HEK293 (cell line): ENCODE measurements around the gene CCHCR1.

Source experiments
- CTCF ChIA-PET: fragments of 350-600 bp; formaldehyde crosslinking; extraction: SDS; loops from one replicate; lab custom pipeline; 2021; ENCODE audit warnings: antibody characterized with exemption; lab: Yijun Ruan, JAX
- POLR2A ChIA-PET: fragments of 300-600 bp; formaldehyde crosslinking; extraction: SDS; loops from one replicate; lab custom pipeline; 2020; ENCODE audit warnings: antibody characterized with exemption, inconsistent platforms; lab: Yijun Ruan, JAX
- H3K27ac ChIP-seq: fragments of 200-500 bp; sonication (Bioruptor generic); 2 replicates; pipeline ENCODE4 v1.5.1; 2014; ENCODE audit warnings: low read depth, low read length, control low read depth, inconsistent platforms; ENCODE audit errors: extremely low read depth
- H3K36me3 ChIP-seq, 2 experiments: fragments of 200-500 bp in 1 of 2; sonication (Bioruptor generic) in 1 of 2; 1 replicate in 1 of 2; 2 replicates in 1 of 2; pipeline ENCODE4 v1.5.1; 2014 to 2017; ENCODE audit warnings: inconsistent platforms in 2 of 2, low read length in 2 of 2; ENCODE audit not compliant: control insufficient read depth in 2 of 2, insufficient read depth in 1 of 2
- H3K4me1 ChIP-seq: fragments of 200-500 bp; sonication (Bioruptor generic); 2 replicates; pipeline ENCODE4 v1.5.1; 2014; ENCODE audit warnings: mild to moderate bottlenecking, low read length, inconsistent platforms; ENCODE audit not compliant: control insufficient read depth, insufficient read depth
- H3K4me3 ChIP-seq: 2 replicates; pipeline ENCODE4 v1.5.1; 2011; ENCODE audit warnings: low read depth, mild to moderate bottlenecking, control low read depth, low read length, moderate library complexity
- H3K9me3 ChIP-seq: fragments of 200-500 bp; sonication (Bioruptor generic); 2 replicates; pipeline ENCODE4 v1.5.1; 2014; ENCODE audit warnings: low read depth, low read length, inconsistent platforms; ENCODE audit not compliant: control insufficient read depth, insufficient read depth
- CTCF ChIP-seq: fragments of 450-650 bp; formaldehyde crosslinking; IDR thresholded peaks from 2 replicates; pipeline ENCODE4 v1.5.1; 2016; ENCODE audit warnings: missing biosample characterization, missing genetic modification characterization
- KLF1 ChIP-seq: fragments of 450-650 bp; formaldehyde crosslinking; IDR thresholded peaks from 2 replicates; pipeline ENCODE4 v1.5.1; 2016; ENCODE audit warnings: missing biosample characterization, missing genetic modification characterization
- TSHZ1 ChIP-seq: fragments of 450-650 bp; formaldehyde crosslinking; IDR thresholded peaks from 2 replicates; pipeline ENCODE4 v1.5.1; 2016; ENCODE audit warnings: missing biosample characterization, missing genetic modification characterization, borderline replicate concordance
- ZBTB17 ChIP-seq: fragments of 450-650 bp; formaldehyde crosslinking; IDR thresholded peaks from 2 replicates; pipeline ENCODE4 v1.5.1; 2016; ENCODE audit warnings: missing biosample characterization, missing genetic modification characterization
- ZNF148 ChIP-seq: fragments of 450-650 bp; formaldehyde crosslinking; IDR thresholded peaks from 2 replicates; pipeline ENCODE4 v1.5.0; 2017; ENCODE audit warnings: missing biosample characterization, missing genetic modification characterization, borderline replicate concordance
- ZNF311 ChIP-seq: fragments of 450-650 bp; formaldehyde crosslinking; IDR thresholded peaks from 2 replicates; pipeline ENCODE4 v1.5.1; 2017; ENCODE audit warnings: missing biosample characterization, missing genetic modification characterization, borderline replicate concordance
- ZNF366 ChIP-seq: fragments of 450-650 bp; formaldehyde crosslinking; conservative IDR thresholded peaks from 2 replicates; pipeline ENCODE4 v1.5.1; 2016; ENCODE audit warnings: missing biosample characterization, missing genetic modification characterization
- ZNF394 ChIP-seq: fragments of 450-650 bp; formaldehyde crosslinking; IDR thresholded peaks from 2 replicates; pipeline ENCODE4 v1.5.1; 2016; ENCODE audit warnings: missing biosample characterization, missing genetic modification characterization, mild to moderate bottlenecking, moderate library complexity, borderline replicate concordance
- ZNF48 ChIP-seq: fragments of 450-650 bp; formaldehyde crosslinking; IDR thresholded peaks from 2 replicates; pipeline ENCODE4 v1.5.1; 2016; ENCODE audit warnings: missing biosample characterization, missing genetic modification characterization
- ZNF514 ChIP-seq: fragments of 450-650 bp; formaldehyde crosslinking; IDR thresholded peaks from 2 replicates; pipeline ENCODE4 v1.5.1; 2016; ENCODE audit warnings: missing biosample characterization, missing genetic modification characterization
- ZNF600 ChIP-seq: fragments of 450-650 bp; formaldehyde crosslinking; IDR thresholded peaks from 2 replicates; pipeline ENCODE4 v1.5.1; 2016; ENCODE audit warnings: missing biosample characterization, missing genetic modification characterization
- TF ChIP-seq, protein P1 (sequence below): fragments of 450-650 bp; formaldehyde crosslinking; conservative IDR thresholded peaks from 2 replicates; pipeline ENCODE4 v1.5.1; 2016; ENCODE audit warnings: low read depth, missing biosample characterization, missing genetic modification characterization

Gene CCHCR1

GRCh38 chr6:31115941-31116560, 41.6 kb downstream of the CCHCR1 start (continued):
- TF ChIP-seq ZNF366 (tag by site-specific recombination) (no peak), ZNF514 (tag by site-specific recombination) (no peak), ZBTB17 (tag by site-specific recombination) (no peak), ZNF600 (tag by site-specific recombination) (no peak), ZNF48 (tag by site-specific recombination) (no peak), ZNF148 (no peak)
- TF ChIP-seq, protein P1, sequence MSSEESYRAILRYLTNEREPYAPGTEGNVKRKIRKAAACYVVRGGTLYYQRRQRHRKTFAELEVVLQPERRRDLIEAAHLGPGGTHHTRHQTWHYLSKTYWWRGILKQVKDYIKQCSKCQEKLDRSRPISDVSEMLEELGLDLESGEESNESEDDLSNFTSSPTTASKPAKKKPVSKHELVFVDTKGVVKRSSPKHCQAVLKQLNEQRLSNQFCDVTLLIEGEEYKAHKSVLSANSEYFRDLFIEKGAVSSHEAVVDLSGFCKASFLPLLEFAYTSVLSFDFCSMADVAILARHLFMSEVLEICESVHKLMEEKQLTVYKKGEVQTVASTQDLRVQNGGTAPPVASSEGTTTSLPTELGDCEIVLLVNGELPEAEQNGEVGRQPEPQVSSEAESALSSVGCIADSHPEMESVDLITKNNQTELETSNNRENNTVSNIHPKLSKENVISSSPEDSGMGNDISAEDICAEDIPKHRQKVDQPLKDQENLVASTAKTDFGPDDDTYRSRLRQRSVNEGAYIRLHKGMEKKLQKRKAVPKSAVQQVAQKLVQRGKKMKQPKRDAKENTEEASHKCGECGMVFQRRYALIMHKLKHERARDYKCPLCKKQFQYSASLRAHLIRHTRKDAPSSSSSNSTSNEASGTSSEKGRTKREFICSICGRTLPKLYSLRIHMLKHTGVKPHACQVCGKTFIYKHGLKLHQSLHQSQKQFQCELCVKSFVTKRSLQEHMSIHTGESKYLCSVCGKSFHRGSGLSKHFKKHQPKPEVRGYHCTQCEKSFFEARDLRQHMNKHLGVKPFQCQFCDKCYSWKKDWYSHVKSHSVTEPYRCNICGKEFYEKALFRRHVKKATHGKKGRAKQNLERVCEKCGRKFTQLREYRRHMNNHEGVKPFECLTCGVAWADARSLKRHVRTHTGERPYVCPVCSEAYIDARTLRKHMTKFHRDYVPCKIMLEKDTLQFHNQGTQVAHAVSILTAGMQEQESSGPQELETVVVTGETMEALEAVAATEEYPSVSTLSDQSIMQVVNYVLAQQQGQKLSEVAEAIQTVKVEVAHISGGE (tag by site-specific recombination) = no peak
- TF ChIP-seq, all 188 proteins: peak for 0

DNA sequence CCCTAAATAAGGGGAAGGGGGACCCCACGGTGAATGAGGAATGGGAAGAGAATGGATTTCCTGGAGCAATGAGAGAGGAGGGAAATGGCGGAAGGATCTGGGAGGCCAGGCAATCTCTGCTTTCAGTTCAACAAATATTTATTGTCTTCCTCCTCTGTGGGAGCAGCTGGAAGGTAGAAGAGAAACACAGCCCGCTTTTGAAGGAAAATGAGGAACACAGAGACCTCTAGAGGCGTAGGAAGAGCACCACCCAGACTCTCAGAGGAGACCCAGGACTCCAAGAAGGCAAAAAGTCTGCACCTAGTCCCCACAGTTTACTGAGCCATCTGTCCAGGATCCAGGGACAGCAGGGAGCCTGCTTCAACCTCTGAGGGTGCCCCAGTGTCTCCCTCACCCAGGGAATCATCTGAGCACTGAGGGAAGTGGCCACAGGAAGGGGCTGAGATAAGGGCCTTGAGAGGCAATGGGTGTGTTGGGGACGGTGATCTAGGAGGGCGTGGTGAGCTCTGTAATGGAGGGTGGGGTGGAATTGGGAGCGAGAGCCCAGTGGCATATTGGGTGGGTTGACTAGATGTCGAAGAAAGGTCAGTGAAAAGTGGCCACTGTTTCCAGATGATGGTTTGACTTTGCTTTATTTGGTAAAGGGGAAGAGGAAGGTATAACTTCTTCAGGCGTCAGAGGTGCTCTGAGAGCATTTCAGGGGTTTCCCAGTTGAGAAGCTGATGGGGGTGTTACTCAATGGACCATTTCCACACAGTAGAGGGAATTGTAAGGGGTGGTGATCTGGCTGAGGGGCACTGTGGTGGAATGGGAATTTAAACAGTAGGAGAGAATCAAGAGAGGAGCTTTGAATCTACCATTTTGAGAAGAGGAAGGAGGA, 42.4 kb downstream of the CCHCR1 start:
- POLR2A ChIA-PET = interaction anchor here (0.6 to 2.2 kb wide), 3 partner anchors 32 to 499 kb away, joined by 3 to 7 read pairs (median 5); no protein-coding TSS in a partner anchor
- Histone ChIP-seq H3K36me3 (no peaks in the 10 kb centered on the region), H3K4me3 (no peak overlapping the region), H3K4me1 (peaks cover 7% of the 10 kb centered on the region), H3K9me3 (no peaks in the 10 kb centered on the region), H3K27ac (no peak overlapping the region)
- CTCF ChIA-PET = interaction anchor here (0.5 to 8.3 kb wide), 16 partner anchors 12 to 315 kb away, joined by 3 to 60 read pairs (median 4); no protein-coding TSS in a partner anchor
- TF ChIP-seq KLF1 (tag by site-specific recombination) (peak; percentile 91), CTCF (tag by site-specific recombination) (peak; percentile 42; the same call in 1 of the 2 replicates), TSHZ1 (tag by site-specific recombination) (no peak), ZNF311 (tag by site-specific recombination) (no peak), ZNF394 (tag by site-specific recombination) (0 out of 2 replicates have a peak, but pooled peaks have one; percentile 23)
